ENCODE measurements around the gene INPP5J.

Gene INPP5J

GRCh38 chr22:31103111-31103510 lies 19.7 kb upstream of the INPP5J start:
- Histone ChIP-seq H3K9ac (no peak overlapping the region), H3K4me2 (ENCODE audit: low read length) (no peak overlapping the region), H3K9me3 (ENCODE audit: control insufficient read depth, low read length) (no peaks in the 10 kb centered on the region), H2AFZ (no peak overlapping the region), H3K27me3 (ENCODE audit: control insufficient read depth, insufficient read depth, low read length) (no peaks in the 10 kb centered on the region), H3K4me3 (ENCODE audit: low read depth, low read length) (no peak overlapping the region), H3K4me1 (peaks cover 6% of the 10 kb centered on the region), H3K79me2 (no peaks in the 10 kb centered on the region), H3K27ac (peak overlapping the region; percentile 82), H3K36me3 (ENCODE audit: control insufficient read depth, insufficient read depth, low read length) (no peaks in the 10 kb centered on the region)
- TF ChIP-seq CTCF (IDR thresholded peaks at IDR 0.05), result no peak

GRCh38 chr22:31103899-31104694 lies 18.7 kb upstream of the INPP5J start:
- no peak overlapping the region for H3K4me3 ChIP-seq (ENCODE audit: low read depth, low read length)
- no peaks in the 10 kb centered on the region for H3K27me3 ChIP-seq (ENCODE audit: control insufficient read depth, insufficient read depth, low read length)
- no peaks in the 10 kb centered on the region for H3K36me3 ChIP-seq (ENCODE audit: control insufficient read depth, insufficient read depth, low read length)
- H3K9ac ChIP-seq, result no peak overlapping the region
- H3K4me1 ChIP-seq, result peaks cover 6% of the 10 kb centered on the region
- H3K4me2 ChIP-seq (ENCODE audit: low read length), result no peak overlapping the region
- H3K9me3 ChIP-seq (ENCODE audit: control insufficient read depth, low read length), result no peaks in the 10 kb centered on the region
- H3K27ac ChIP-seq, result peak overlapping the region; percentile 82
- no peaks in the 10 kb centered on the region for H3K79me2 ChIP-seq
- H2AFZ ChIP-seq, result no peak overlapping the region
- no peak for TF ChIP-seq CTCF (IDR thresholded peaks at IDR 0.05)

GRCh38 chr22:31104869-31105268 lies 17.9 kb upstream of the INPP5J start:
- Histone ChIP-seq H3K9me3 (ENCODE audit: control insufficient read depth, low read length) (no peaks in the 10 kb centered on the region), H3K36me3 (ENCODE audit: control insufficient read depth, insufficient read depth, low read length) (no peaks in the 10 kb centered on the region), H3K79me2 (no peaks in the 10 kb centered on the region), H3K4me1 (peaks cover 6% of the 10 kb centered on the region), H2AFZ (no peak overlapping the region), H3K27me3 (ENCODE audit: control insufficient read depth, insufficient read depth, low read length) (no peaks in the 10 kb centered on the region), H3K9ac (no peak overlapping the region), H3K27ac (no peak overlapping the region), H3K4me2 (ENCODE audit: low read length) (no peak overlapping the region), H3K4me3 (ENCODE audit: low read depth, low read length) (no peak overlapping the region)
- no peak for TF ChIP-seq CTCF (IDR thresholded peaks at IDR 0.05)

GRCh38 chr22:31105282-31105929 lies 17.4 kb upstream of the INPP5J start:
- Histone ChIP-seq H3K4me1 (peaks cover 6% of the 10 kb centered on the region), H3K27ac (peak overlapping the region; percentile 95)

More at GRCh38 chr22:31105282-31105929, 17.4 kb upstream of the INPP5J start:
- H3K27me3 ChIP-seq (ENCODE audit: control insufficient read depth, insufficient read depth, low read length), result no peaks in the 10 kb centered on the region
- no peak for TF ChIP-seq CTCF (IDR thresholded peaks at IDR 0.05)
- H3K4me2 ChIP-seq (ENCODE audit: low read length), result peak overlapping the region; percentile 90
- no peak overlapping the region for H3K9ac ChIP-seq
- H3K36me3 ChIP-seq (ENCODE audit: control insufficient read depth, insufficient read depth, low read length), result no peaks in the 10 kb centered on the region
- H3K9me3 ChIP-seq (ENCODE audit: control insufficient read depth, low read length), result no peaks in the 10 kb centered on the region
- no peak overlapping the region for H2AFZ ChIP-seq
- peak overlapping the region; percentile 99 for H3K4me3 ChIP-seq (ENCODE audit: low read depth, low read length)
- no peaks in the 10 kb centered on the region for H3K79me2 ChIP-seq

Measured in parathyroid adenoma (tissue), 2 donors.